Small intestine (tissue), 7 donors: ENCODE measurements around the gene STRBP. TPM values are rescaled to one million over a fixed set of nuclear protein-coding genes. Genes with fewer than 3 reads are reported as not detected.
"Not testable (repeated sequence)": the region's sequence is repeated elsewhere in the genome, so short reads cannot be mapped to it uniquely, and the experiment has no call there.

ENCODE experiments used
- DNase-seq, 2 donors: peaks; one replicate each; pipeline versions ENCODE4 v3.0.0 to v3.0.0-alpha.2; 2013
- FAIRE-seq: peaks from 2 replicates; lab custom pipeline; 2012; peaks lifted over from hg19 to GRCh38; lab: Jason Lieb, UNC
- H3K27ac ChIP-seq, 3 donors: one replicate each; pipeline ENCODE4 v1.5.1; 2013; ENCODE audit warnings: low read length in 2 of 3, mild to moderate bottlenecking in 2 of 3, control low read depth in 1 of 3, inconsistent platforms in 1 of 3, low read depth in 1 of 3, moderate library complexity in 1 of 3
- H3K27me3 ChIP-seq, 3 donors: one replicate each; pipeline ENCODE4 v1.6.1; 2013; ENCODE audit warnings: low read length in 3 of 3, inconsistent platforms in 1 of 3; ENCODE audit not compliant: control insufficient read depth in 3 of 3, insufficient read depth in 3 of 3
- H3K36me3 ChIP-seq, 3 donors: one replicate each; pipeline ENCODE4 v1.6.1; 2013; ENCODE audit warnings: low read length in 3 of 3, inconsistent platforms in 1 of 3, low read depth in 1 of 3, mild to moderate bottlenecking in 1 of 3, moderate library complexity in 1 of 3; ENCODE audit not compliant: control insufficient read depth in 3 of 3, insufficient read depth in 2 of 3
- H3K4me1 ChIP-seq, 3 donors: one replicate each; pipeline ENCODE4 v1.6.1; 2013; ENCODE audit warnings: low read length in 2 of 3, inconsistent platforms in 1 of 3, low read depth in 1 of 3, mild to moderate bottlenecking in 1 of 3, moderate library complexity in 1 of 3; ENCODE audit not compliant: control insufficient read depth in 3 of 3, insufficient read depth in 2 of 3
- H3K4me3 ChIP-seq, 3 donors: one replicate each; pipeline ENCODE4 v1.5.1; 2013; ENCODE audit warnings: low read length in 3 of 3, control low read depth in 1 of 3, inconsistent platforms in 1 of 3, low read depth in 1 of 3, mild to moderate bottlenecking in 1 of 3, moderate library complexity in 1 of 3
- H3K9me3 ChIP-seq, 2 donors: one replicate each; pipeline ENCODE4 v1.6.1; 2013; ENCODE audit warnings: low read depth in 1 of 2, low read length in 1 of 2; ENCODE audit not compliant: control insufficient read depth in 2 of 2, insufficient read depth in 1 of 2
- WGBS, 3 donors: extraction: QIAGEN DNeasy Blood & Tissue Kit; methylation state at CpG; one replicate each; pipeline ENCODE4 v1.1.7; 2013; 5-methylcytosine and 5-hydroxymethylcytosine counted together
- polyA plus RNA-seq, 4 donors: library from polyadenylated mRNA; stranded (reverse) in 3 of 4; unstranded in 1 of 4; fragments of 200-250 nt in 3 of 4; fragments of 120-200 nt in 1 of 4; gene quantifications; one replicate each; pipeline versions ENCODE4 v1.2.1 to v1.2.3, GENCODE V29; 2013
- donor health status: healthy with polysubstance abuse.
- donor health status: control.
- donor health status: control.
- donor health status: Bipolar disorder and iron deficiency.
- donor health status: healthy.

Gene STRBP
- polyA plus RNA-seq, 4 donors = 13.8 to 26.6 (median 23.0) TPM

DNA sequence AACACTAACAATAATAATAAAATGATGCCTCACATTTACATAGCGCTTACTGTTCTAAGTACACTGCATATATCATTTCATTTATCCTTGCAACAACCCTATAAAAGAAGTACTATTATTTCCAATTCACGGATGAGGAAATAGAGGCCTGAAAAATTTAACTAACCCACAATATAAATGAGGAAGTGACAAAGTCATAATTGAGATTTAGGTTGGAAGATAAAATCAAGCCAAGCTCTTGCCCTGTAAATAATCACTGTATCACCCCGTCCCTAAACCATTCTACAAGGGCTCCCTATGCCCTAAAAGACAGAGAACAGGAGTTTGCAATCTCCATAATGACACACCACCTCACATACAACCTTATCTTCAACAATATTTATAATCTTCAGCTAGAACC is 49.6 kb downstream of the STRBP start:
- Histone ChIP-seq H3K36me3 (peaks cover 0 to 2% (median 0%) of the 10 kb centered on the region in 3 donors), H3K4me1 (no peaks in the 10 kb centered on the region), H3K27me3 (no peaks in the 10 kb centered on the region), H3K9me3 (no peaks in the 10 kb centered on the region), H3K27ac (no peak overlapping the region), H3K4me3 (no peak overlapping the region)
- WGBS, 3 donors = 70 to 90% (median 73%) methylated on average over 3 of the region's 3 CpGs
- DNase-seq = no peak
- FAIRE-seq = no peak

DNA sequence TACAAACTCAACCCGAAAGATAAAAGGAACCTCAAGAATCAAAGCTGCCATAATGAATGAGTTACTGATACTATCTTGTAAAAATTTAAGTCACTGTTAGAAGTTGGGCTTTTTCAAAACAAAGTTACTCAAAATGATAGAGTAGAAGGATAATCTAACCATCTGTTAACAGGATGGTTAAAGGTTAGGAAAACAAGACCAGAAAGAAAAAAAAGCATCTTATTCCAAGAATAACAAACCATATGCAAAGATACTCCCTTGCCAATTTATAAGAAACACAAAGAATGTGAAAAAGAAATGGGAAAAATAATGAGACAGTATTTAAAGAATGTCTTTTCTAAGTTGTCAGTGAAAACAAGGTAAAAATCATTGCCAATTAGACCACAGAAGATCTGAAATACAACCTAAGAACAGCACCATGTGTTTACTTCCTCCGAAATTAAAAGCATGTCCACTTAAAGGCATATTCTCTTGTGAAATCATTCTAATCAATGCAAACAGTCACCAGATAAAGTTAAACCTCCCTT is 51.2 kb downstream of the STRBP start:
- DNase-seq = no peak
- Histone ChIP-seq H3K27me3 (no peaks in the 10 kb centered on the region), H3K36me3 (peaks cover 0 to 2% (median 2%) of the 10 kb centered on the region in 3 donors), H3K4me3 (no peak overlapping the region), H3K9me3 (no peaks in the 10 kb centered on the region), H3K27ac (no peak overlapping the region), H3K4me1 (no peaks in the 10 kb centered on the region)
- FAIRE-seq = no peak
- 63 to 77% (median 69%) methylated on average over 2 of the region's 2 CpGs for WGBS, 3 donors

DNA sequence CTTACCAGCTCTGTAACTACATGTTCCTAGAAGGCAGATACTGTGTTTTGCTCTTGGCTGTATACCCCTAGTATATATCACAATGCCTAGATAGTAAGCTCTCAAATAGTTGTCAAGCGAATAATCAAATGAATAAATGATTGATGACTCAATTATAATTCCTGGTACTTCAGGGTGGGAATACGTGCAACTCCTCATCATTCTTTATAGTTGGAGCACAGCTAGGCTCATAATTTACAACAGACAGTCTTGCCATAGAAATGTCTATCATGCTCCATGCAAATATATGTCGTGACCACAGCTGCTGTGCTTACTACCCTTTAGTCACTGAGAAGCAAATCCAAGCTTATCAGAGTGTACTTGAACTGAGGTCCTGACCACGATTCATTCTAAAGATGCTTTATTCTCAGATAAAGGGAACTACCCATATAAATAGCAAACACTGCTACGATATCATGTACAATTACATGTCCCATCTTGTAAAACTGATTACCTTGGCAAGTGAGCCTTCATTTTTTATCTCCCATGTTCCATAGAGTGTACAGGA is 52.1 kb downstream of the STRBP start:
- Histone ChIP-seq H3K4me3 (no peak overlapping the region), H3K4me1 (no peaks in the 10 kb centered on the region), H3K27me3 (no peaks in the 10 kb centered on the region), H3K27ac (no peak overlapping the region), H3K9me3 (no peaks in the 10 kb centered on the region), H3K36me3 (peaks cover 0 to 2% (median 2%) of the 10 kb centered on the region in 3 donors)
- WGBS, 3 donors = 71 to 77% (median 76%) methylated on average over 5 of the region's 5 CpGs
- DNase-seq (no peak), FAIRE-seq (no peak)

DNA sequence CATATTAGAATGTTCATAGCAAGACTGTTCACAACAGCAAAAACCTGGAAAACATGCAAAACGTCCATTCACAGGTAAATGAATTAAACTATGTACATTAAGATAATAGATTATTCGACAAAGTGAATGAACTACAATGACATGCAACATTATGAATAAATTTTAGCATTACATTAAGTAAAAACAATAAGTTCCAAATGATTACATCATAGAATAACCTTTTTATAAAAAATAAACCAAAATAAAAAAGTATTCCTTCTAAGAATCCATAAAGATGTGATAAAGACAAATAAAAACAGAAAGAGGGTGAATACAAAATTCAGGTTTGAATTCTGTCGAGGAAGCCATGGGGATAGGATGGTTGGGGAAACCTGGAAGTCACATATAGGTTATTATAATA is 57.3 kb downstream of the STRBP start:
- H3K36me3 ChIP-seq = peaks cover 0 to 2% (median 0%) of the 10 kb centered on the region in 3 donors
- no peak for FAIRE-seq
- H3K27me3 ChIP-seq = no peaks in the 10 kb centered on the region
- no peak overlapping the region for H3K27ac ChIP-seq
- 94% methylated on average over 3 of the region's 3 CpGs for WGBS, 3 donors
- no peak overlapping the region for H3K4me3 ChIP-seq
- H3K9me3 ChIP-seq = no peaks in the 10 kb centered on the region
- DNase-seq = no peak
- no peaks in the 10 kb centered on the region for H3K4me1 ChIP-seq

DNA sequence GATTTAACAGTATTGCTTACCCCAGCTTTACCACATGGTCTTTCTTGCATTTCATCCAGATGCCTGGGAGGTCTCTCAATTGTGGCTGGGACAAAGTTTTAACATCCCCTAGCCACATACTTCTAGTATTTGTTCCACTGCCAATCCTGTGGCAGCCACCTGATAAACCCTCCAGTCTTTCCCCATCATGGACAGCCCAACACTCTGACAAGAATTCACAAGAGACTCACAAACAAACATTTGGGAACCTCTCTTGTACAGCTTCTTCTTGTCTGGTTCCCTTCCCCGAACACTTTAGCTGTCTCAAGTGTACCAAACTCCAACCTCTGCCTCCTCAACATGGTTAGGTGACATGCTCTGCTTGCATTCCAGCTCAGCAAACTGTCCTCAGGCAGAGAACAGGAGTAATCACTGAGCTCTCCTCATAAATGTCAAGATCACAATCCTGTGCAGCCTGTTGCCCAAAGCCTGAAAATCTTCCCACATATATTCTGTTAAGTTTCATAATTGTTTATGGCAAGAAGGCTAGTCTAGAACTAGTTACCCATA is 59.7 kb downstream of the STRBP start:
- DNase-seq (no peak), FAIRE-seq (no peak)
- 85 to 100% (median 91%) methylated on average over 1 of the region's 1 CpG for WGBS, 3 donors
- H3K27ac ChIP-seq = no peak overlapping the region
- H3K27me3 ChIP-seq = no peaks in the 10 kb centered on the region
- H3K4me1 ChIP-seq = no peaks in the 10 kb centered on the region
- no peak overlapping the region for H3K4me3 ChIP-seq
- H3K36me3 ChIP-seq = peaks cover 0 to 2% (median 0%) of the 10 kb centered on the region in 3 donors
- no peaks in the 10 kb centered on the region for H3K9me3 ChIP-seq

DNA sequence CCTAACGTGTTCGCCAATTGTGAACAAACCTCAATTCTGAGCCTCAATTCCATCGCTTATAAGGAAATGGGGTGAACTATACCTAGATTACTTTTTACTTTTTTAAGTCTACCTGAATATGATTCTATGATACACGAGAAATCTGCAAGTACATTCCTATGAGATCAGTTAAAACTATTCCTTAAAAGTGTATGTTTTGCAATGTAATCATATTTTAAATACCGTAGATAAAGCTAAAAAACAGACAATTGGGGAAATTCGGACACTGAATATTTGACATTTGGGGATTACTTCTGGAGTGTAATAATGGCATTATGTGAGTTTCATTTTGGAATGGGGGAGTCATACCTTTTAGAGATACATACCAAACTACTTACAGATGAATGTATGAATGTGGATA is 62.3 kb downstream of the STRBP start:
- H3K27me3 ChIP-seq = no peaks in the 10 kb centered on the region
- DNase-seq (no peak), FAIRE-seq (no peak)
- H3K4me1 ChIP-seq = no peaks in the 10 kb centered on the region
- peaks cover 0 to 4% of the 10 kb centered on the region in 2 donors for H3K9me3 ChIP-seq
- peaks cover 0 to 4% (median 0%) of the 10 kb centered on the region in 3 donors for H3K36me3 ChIP-seq
- H3K27ac ChIP-seq = no peak overlapping the region
- WGBS, 3 donors = 96 to 97% (median 97%) methylated on average over 6 of the region's 6 CpGs
- H3K4me3 ChIP-seq = no peak overlapping the region

DNA sequence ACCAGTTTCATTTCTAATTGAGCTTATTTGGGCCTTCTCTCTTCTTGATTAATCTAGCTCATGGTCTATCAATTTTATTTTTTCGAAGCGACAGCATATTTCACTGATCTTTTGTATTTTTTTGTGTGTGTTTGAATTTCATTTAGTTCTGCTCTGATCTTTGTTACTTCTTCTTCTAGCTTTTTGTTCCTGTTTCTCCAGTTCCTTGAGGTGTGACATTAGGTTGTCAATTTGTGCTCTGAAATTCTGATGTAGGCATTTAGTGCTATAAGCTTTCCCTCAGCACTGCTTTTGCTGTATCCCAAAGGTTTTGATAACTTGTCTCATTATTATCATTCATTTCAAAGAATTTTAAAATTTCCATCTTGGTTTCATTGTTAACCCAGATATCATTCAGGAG is 67.3 kb downstream of the STRBP start:
- whole genome bisulfite sequencing, 3 donors = 88 to 96% (median 96%) methylated on average over 2 of the region's 2 CpGs
- Histone ChIP-seq H3K27me3 (no peaks in the 10 kb centered on the region), H3K4me3 (no peak overlapping the region), H3K36me3 (peaks cover 0 to 4% (median 0%) of the 10 kb centered on the region in 3 donors), H3K27ac (no peak overlapping the region), H3K4me1 (no peaks in the 10 kb centered on the region), H3K9me3 (peaks cover 0 to 4% of the 10 kb centered on the region in 2 donors)
- DNase-seq (no peak), FAIRE-seq (no peak)

DNA sequence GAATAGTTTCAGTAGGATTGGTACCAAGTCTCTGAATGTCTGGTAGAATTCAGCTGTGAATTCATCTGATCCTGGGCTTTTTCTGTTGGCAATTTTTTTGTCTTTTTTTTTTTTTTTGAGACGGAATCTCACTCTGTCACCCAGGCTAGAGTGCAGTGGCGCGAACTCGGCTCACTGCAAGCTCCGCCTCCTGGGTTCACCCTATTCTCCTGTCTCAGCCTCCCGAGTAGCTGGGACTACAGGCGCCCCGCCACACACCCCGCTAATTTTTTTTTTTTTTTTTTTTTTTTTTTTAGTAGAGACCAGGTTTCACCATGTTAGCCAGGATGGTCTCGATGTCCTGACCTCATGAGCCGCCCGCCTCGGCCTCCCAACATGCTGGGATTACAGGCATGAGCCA is 67.9 kb downstream of the STRBP start:
- H3K4me1 ChIP-seq, H3K27ac ChIP-seq, H3K36me3 ChIP-seq, H3K4me3 ChIP-seq, FAIRE-seq, H3K27me3 ChIP-seq, DNase-seq, H3K9me3 ChIP-seq: not testable (repeated sequence)
- WGBS, 3 donors = 96 to 98% (median 97%) methylated on average over 11 to 13 of the region's 13 CpGs
